ACHN (cell line): ENCODE results near the gene CLEC10A.
"Not testable (repeated sequence)": the region's sequence is repeated elsewhere in the genome, so short reads cannot be mapped to it uniquely, and the experiment has no call there.

Experiments used
- DNase-seq: peaks from one replicate; pipeline ENCODE4 v3.0.0-alpha.2; 2015
- in situ Hi-C: cut with HindIII; loops from 2 replicates; pipeline ENCODE4 v1.10.0; 2017; ENCODE audit warnings: low sequenced_read_pairs, low pct_ligation_motif_present, low pct_unique_long_range_greater_than_20kb

Gene CLEC10A

GRCh38 chr17:7109461-7110322, 29.6 kb upstream of the CLEC10A start:
- in situ Hi-C loops, result no loop called here
- DNase-seq, result no peak

GRCh38 chr17:7108981-7109380, 28.9 kb upstream of the CLEC10A start:
- in situ Hi-C loops, result no loop called here
- no peak for DNase-seq

- in situ Hi-C loops, result no loop called here
- no peak for DNase-seq
Observed at GRCh38 chr17:7108560-7108925, 28.5 kb upstream of the CLEC10A start.

GRCh38 chr17:7107795-7108559, 27.9 kb upstream of the CLEC10A start:
- in situ Hi-C loops, result no loop called here
- no peak for DNase-seq

GRCh38 chr17:7107012-7107754, 27.1 kb upstream of the CLEC10A start:
- no peak for DNase-seq
- in situ Hi-C loops, result no loop called here

GRCh38 chr17:7102421-7102820, 22.4 kb upstream of the CLEC10A start:
- no peak for DNase-seq

GRCh38 chr17:7101531-7101930, 21.5 kb upstream of the CLEC10A start:
- in situ Hi-C loops, result no loop called here
- DNase-seq, result no peak

More at GRCh38 chr17:7102421-7102820, 22.4 kb upstream of the CLEC10A start:
- in situ Hi-C loops, result no loop called here

- in situ Hi-C loops, DNase-seq: not testable (repeated sequence)
Observed at GRCh38 chr17:7100641-7101379, 20.8 kb upstream of the CLEC10A start.

GRCh38 chr17:7098802-7099459, 18.9 kb upstream of the CLEC10A start:
- in situ Hi-C loops, result no loop called here
- DNase-seq, result no peak

- in situ Hi-C loops, result no loop called here
- no peak for DNase-seq
Observed at GRCh38 chr17:7097940-7098339, 17.9 kb upstream of the CLEC10A start.

- in situ Hi-C loops, result no loop called here
- no peak for DNase-seq
Observed at GRCh38 chr17:7095625-7096024, 15.6 kb upstream of the CLEC10A start.

GRCh38 chr17:7094652-7095019, 14.6 kb upstream of the CLEC10A start:
- no peak for DNase-seq
- in situ Hi-C loops, result no loop called here

GRCh38 chr17:7091311-7092005, 11.4 kb upstream of the CLEC10A start:
- DNase-seq, in situ Hi-C loops: not testable (repeated sequence)

GRCh38 chr17:7089570-7089969, 9.5 kb upstream of the CLEC10A start:
- DNase-seq, in situ Hi-C loops: not testable (repeated sequence)

GRCh38 chr17:7088442-7088841, 8.4 kb upstream of the CLEC10A start:
- in situ Hi-C loops, DNase-seq: not testable (repeated sequence)

GRCh38 chr17:7084088-7084487, 4.0 kb upstream of the CLEC10A start:
- in situ Hi-C loops, result no loop called here
- no peak for DNase-seq

GRCh38 chr17:7083592-7083991, 3.5 kb upstream of the CLEC10A start:
- in situ Hi-C loops, result no loop called here
- no peak for DNase-seq
